SU-DHL-6 (cell line): Measurements from ENCODE around the gene PLEKHH2.

ENCODE experiments used
- H2AFZ ChIP-seq: fragments of 200-600 bp; sonication (generic); 2 replicates; pipeline ENCODE4 v1.6.1; 2014; ENCODE audit warnings: low read depth, mild to moderate bottlenecking, moderate library complexity, mixed read lengths, antibody characterized with exemption, low read length; ENCODE audit not compliant: severe bottlenecking
- H3F3A ChIP-seq: fragments of 200-600 bp; shearing (Covaris generic); 2 replicates; pipeline ENCODE4 v1.6.0; 2016; ENCODE audit warnings: antibody characterized with exemption, mild to moderate bottlenecking; ENCODE audit not compliant: insufficient read depth
- H3K27ac ChIP-seq: fragments of 200-600 bp; sonication (generic); 2 replicates; pipeline ENCODE4 v1.5.1; 2016; ENCODE audit warnings: low read depth, mild to moderate bottlenecking, low read length, moderate library complexity, mixed read lengths
- H3K27me3 ChIP-seq: fragments of 200-600 bp; sonication (generic), shearing (Covaris generic); 2 replicates; pipeline ENCODE4 v1.6.0; 2014; ENCODE audit warnings: mild to moderate bottlenecking, low read length
- H3K36me3 ChIP-seq: fragments of 200-600 bp; sonication (generic); 2 replicates; pipeline ENCODE4 v1.6.1; 2014; ENCODE audit warnings: mild to moderate bottlenecking, low read length, mixed read lengths
- H3K4me2 ChIP-seq: fragments of 300-600, 200-600 bp; shearing (Covaris generic), sonication (generic); 2 replicates; pipeline ENCODE4 v1.6.0; 2014; ENCODE audit warnings: low read length, low read depth, mild to moderate bottlenecking; ENCODE audit not compliant: poor library complexity, severe bottlenecking
- H3K4me3 ChIP-seq: fragments of 200-600 bp; sonication (generic); 2 replicates; pipeline ENCODE4 v1.5.1; 2014; ENCODE audit warnings: antibody characterized with exemption, low read length, mild to moderate bottlenecking, mixed read lengths; ENCODE audit not compliant: insufficient read depth, poor library complexity, severe bottlenecking
- H3K79me2 ChIP-seq: fragments of 200-600 bp; sonication (generic); 2 replicates; pipeline ENCODE4 v1.6.1; 2014; ENCODE audit warnings: mild to moderate bottlenecking, low read length, moderate library complexity; ENCODE audit not compliant: insufficient read depth
- H3K9ac ChIP-seq: fragments of 200-600 bp; sonication (generic); 2 replicates; pipeline ENCODE4 v1.7.0; 2014; ENCODE audit warnings: mild to moderate bottlenecking, low read length
- H3K9me2 ChIP-seq: fragments of 200-600 bp; sonication (generic); replicated peaks from 2 replicates; pipeline ENCODE4 v1.6.1; 2014; ENCODE audit warnings: low read length; ENCODE audit not compliant: insufficient read depth
- H3K9me3 ChIP-seq: fragments of 200-600 bp; sonication (generic); 2 replicates; pipeline ENCODE4 v1.6.1; 2014; ENCODE audit warnings: low read length, mixed read lengths; ENCODE audit not compliant: insufficient read depth
- H4K20me1 ChIP-seq: fragments of 200-600 bp; sonication (generic); 2 replicates; pipeline ENCODE4 v1.6.1; 2014; ENCODE audit warnings: low read depth, mild to moderate bottlenecking, antibody characterized with exemption, low read length, moderate library complexity, mixed read lengths
- EZH2phosphoT487 ChIP-seq: fragments of 200-600 bp; sonication (generic), shearing (Covaris generic); conservative IDR thresholded peaks from 2 replicates; pipeline ENCODE4 v1.6.1; 2018; ENCODE audit warnings: mild to moderate bottlenecking, antibody characterized with exemption, low read length, moderate library complexity, mixed read lengths

Gene PLEKHH2

GRCh38 chr2:43814711-43815110 lies 177.7 kb downstream of the PLEKHH2 start:
- H4K20me1 ChIP-seq: no peaks in the 10 kb centered on the region
- no peak overlapping the region for H3K27ac ChIP-seq
- H3K9me2 ChIP-seq: no peaks in the 10 kb centered on the region
- no peaks in the 10 kb centered on the region for H3K27me3 ChIP-seq
- no peak overlapping the region for H2AFZ ChIP-seq
- no peak overlapping the region for H3K4me3 ChIP-seq
- H3F3A ChIP-seq: no peaks in the 10 kb centered on the region
- H3K9ac ChIP-seq: no peak overlapping the region
- H3K36me3 ChIP-seq: no peaks in the 10 kb centered on the region
- no peak for TF ChIP-seq EZH2phosphoT487
- H3K79me2 ChIP-seq: no peaks in the 10 kb centered on the region
- no peak overlapping the region for H3K4me2 ChIP-seq
- no peaks in the 10 kb centered on the region for H3K9me3 ChIP-seq
